HL-60 (cell line): ENCODE results near the gene ZDHHC7.

ENCODE experiments used
- POLR2AphosphoS5 ChIP-seq: IDR thresholded peaks from 2 replicates; pipeline ENCODE4 v1.6.1; 2012; ENCODE audit warnings: low read depth
- SPI1 ChIP-seq: IDR thresholded peaks from 2 replicates; pipeline ENCODE4 v1.6.1; 2012; ENCODE audit warnings: low read depth, mild to moderate bottlenecking, borderline replicate concordance
- TF ChIP-seq, protein P1 (sequence below): IDR thresholded peaks from one replicate; pipeline ENCODE4 v1.5.1; 2011; ENCODE audit warnings: low read length, control low read depth, inconsistent platforms; ENCODE audit not compliant: insufficient read depth

DNA sequence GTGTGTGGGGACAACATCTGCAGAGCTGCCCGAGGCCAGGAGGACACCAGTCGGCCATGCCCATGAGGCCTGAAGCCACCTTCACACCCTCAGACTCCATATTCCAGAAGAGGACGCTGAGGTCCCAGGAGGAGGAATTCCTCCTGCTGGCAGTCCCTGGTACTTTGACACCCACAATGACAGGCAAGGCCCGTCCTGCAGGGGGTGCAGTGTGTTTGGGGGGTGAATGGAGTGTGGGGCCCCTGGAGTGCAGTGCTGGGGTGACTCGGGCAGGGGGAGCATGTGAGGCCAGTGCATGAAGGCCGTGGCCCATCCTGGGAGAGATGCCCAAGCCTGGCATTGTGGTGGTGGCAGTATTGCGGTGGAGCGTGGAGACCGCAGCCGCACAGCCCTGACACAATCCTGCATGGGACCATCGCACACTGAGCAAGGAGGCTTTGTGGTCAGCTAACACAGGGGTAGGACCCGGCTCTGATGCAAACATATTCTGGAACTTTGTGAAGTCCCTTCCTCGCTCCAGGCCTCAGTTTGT is 52.2 kb downstream of the ZDHHC7 start:
- TF ChIP-seq, protein P1, sequence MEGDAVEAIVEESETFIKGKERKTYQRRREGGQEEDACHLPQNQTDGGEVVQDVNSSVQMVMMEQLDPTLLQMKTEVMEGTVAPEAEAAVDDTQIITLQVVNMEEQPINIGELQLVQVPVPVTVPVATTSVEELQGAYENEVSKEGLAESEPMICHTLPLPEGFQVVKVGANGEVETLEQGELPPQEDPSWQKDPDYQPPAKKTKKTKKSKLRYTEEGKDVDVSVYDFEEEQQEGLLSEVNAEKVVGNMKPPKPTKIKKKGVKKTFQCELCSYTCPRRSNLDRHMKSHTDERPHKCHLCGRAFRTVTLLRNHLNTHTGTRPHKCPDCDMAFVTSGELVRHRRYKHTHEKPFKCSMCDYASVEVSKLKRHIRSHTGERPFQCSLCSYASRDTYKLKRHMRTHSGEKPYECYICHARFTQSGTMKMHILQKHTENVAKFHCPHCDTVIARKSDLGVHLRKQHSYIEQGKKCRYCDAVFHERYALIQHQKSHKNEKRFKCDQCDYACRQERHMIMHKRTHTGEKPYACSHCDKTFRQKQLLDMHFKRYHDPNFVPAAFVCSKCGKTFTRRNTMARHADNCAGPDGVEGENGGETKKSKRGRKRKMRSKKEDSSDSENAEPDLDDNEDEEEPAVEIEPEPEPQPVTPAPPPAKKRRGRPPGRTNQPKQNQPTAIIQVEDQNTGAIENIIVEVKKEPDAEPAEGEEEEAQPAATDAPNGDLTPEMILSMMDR, result peak; percentile 52
- TF ChIP-seq SPI1, result no peak
- TF ChIP-seq POLR2AphosphoS5, result no peak
